Uterus (tissue), 2 donors: ENCODE data around the gene NOX1.

Source experiments
- POLR2A ChIP-seq, 2 donors: fragments of 450-650 bp; IDR thresholded peaks; one replicate each; pipeline ENCODE4 v1.6.1; 2016; ENCODE audit warnings: antibody characterized with exemption in 2 of 2, mild to moderate bottlenecking in 1 of 2, moderate library complexity in 1 of 2
- TF ChIP-seq, protein P1 (sequence below), 4 experiments: fragments of 200-600 bp in 2 of 4; fragments of 450-650 bp in 2 of 4; sonication (generic) in 2 of 4; IDR thresholded peaks; one replicate each; pipeline ENCODE4 v1.5.1; 2016 to 2019; ENCODE audit warnings: antibody characterized with exemption in 4 of 4, mild to moderate bottlenecking in 2 of 4, moderate library complexity in 1 of 4

DNA sequence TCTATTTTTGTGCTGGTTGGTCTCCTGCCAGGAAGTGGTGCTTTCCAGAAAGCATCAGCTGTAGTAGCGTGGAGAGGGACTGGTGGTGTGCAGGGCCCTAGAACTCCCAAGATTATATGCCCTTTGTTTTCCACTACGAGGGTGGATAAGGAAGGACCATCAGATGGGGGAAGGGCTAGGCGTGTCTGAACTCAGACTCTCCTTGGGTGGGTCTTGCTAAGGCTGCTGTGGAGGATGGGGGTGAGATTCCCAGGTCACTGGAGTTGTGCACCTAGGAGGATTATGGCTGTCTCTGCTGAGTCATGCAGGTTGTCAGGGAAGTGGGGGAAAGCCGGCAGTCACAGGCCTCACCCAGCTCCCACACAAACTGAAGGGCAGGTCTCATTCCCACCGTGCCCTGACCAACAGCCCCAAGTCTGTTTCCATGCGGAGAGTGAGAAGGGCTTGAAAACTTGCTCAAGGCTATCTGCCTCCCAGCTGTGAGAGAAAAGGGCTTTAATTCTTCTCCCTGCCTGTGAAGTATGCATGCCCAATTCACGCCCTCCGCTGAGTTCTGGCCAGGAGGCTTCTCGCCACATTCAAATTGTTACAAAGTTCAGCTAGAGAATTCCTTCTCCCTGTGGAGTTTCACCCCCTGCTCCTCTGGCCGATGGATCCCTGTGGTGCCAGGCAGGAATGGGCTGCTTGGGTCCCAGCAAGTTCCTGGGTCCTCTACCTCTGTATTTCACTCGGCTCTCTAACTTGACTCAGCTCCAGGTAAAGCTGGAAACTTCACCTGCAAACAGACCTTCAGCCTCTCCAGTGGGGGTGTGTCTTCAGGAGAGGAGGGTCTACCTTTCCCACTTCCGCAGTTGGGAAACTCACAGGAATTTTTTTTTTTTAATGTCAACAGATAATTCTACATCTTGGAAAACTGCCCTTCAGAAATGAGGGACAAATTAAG lies 61.7 kb downstream of the NOX1 start:
- TF ChIP-seq, protein P1, sequence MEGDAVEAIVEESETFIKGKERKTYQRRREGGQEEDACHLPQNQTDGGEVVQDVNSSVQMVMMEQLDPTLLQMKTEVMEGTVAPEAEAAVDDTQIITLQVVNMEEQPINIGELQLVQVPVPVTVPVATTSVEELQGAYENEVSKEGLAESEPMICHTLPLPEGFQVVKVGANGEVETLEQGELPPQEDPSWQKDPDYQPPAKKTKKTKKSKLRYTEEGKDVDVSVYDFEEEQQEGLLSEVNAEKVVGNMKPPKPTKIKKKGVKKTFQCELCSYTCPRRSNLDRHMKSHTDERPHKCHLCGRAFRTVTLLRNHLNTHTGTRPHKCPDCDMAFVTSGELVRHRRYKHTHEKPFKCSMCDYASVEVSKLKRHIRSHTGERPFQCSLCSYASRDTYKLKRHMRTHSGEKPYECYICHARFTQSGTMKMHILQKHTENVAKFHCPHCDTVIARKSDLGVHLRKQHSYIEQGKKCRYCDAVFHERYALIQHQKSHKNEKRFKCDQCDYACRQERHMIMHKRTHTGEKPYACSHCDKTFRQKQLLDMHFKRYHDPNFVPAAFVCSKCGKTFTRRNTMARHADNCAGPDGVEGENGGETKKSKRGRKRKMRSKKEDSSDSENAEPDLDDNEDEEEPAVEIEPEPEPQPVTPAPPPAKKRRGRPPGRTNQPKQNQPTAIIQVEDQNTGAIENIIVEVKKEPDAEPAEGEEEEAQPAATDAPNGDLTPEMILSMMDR (IDR thresholded peaks at IDR 0.05) = no peak
- no peak for TF ChIP-seq POLR2A (IDR thresholded peaks at IDR 0.05)
